ENCODE measurements around the gene MRPS6. TPM values are rescaled to one million over a fixed set of nuclear protein-coding genes. Genes with fewer than 3 reads are reported as not detected.

Gene MRPS6
- total and polyA plus RNA-seq, 10 of the 15 experiments (the other 5 are each of a cell fraction or from before 2014, with no cell fraction given) = 32.5 to 232 (median 90.3) TPM

Other genes with a start within 250 kb of the MRPS6 start
- 251 and 274 TPM in 2 replicates for gene ATP5PO, start 157.8 kb upstream of the MRPS6 start, total RNA-seq (2014; rRNA removed)
- 274 and 284 TPM in 2 replicates for gene ATP5PO, start 157.8 kb upstream of the MRPS6 start, total RNA-seq (2014; rRNA removed; fragmentation: Illumina TruSeq; extraction: Trizol)
- gene ATP5PO, start 157.8 kb upstream of the MRPS6 start, total RNA-seq (2021) = 264 and 294 TPM in 2 replicates
- 489 and 621 TPM in 2 replicates for gene ATP5PO, start 157.8 kb upstream of the MRPS6 start, polyA plus RNA-seq (2011; rRNA removed)
- 451 and 464 TPM in 2 replicates for gene ATP5PO, start 157.8 kb upstream of the MRPS6 start, polyA plus RNA-seq (2014; fragmentation: Illumina TruSeq; extraction: Trizol)
- 1,000 to 10,000 TPM; 1,461 to 1,656 TPM for gene ATP5PO, start 157.8 kb upstream of the MRPS6 start, polyA plus RNA-seq (2014; fragmentation: Nextera tagmentation; extraction: Ambion mirVana)
- 299 and 374 TPM in 2 replicates for gene ATP5PO, start 157.8 kb upstream of the MRPS6 start, polyA plus RNA-seq (2014; rRNA removed)
- 100 to 1,000 TPM; 610 to 625 TPM for gene ATP5PO, start 157.8 kb upstream of the MRPS6 start, polyA plus RNA-seq (2016; fragmentation: Nextera tagmentation; extraction: Ambion mirVana)
- gene SLC5A3, start within 50 bp of the MRPS6 start, total RNA-seq (2014; rRNA removed) = 17.5 and 22.0 TPM in 2 replicates
- 21.4 and 25.7 TPM in 2 replicates for gene SLC5A3, start within 50 bp of the MRPS6 start, total RNA-seq (2014; rRNA removed; fragmentation: Illumina TruSeq; extraction: Trizol)
- 20.6 and 20.9 TPM in 2 replicates for gene SLC5A3, start within 50 bp of the MRPS6 start, total RNA-seq (2021)
- 19.7 and 34.3 TPM in 2 replicates for gene SLC5A3, start within 50 bp of the MRPS6 start, polyA plus RNA-seq (2011; rRNA removed)
- 14.7 and 18.7 TPM in 2 replicates for gene SLC5A3, start within 50 bp of the MRPS6 start, polyA plus RNA-seq (2014; fragmentation: Illumina TruSeq; extraction: Trizol)
- gene SLC5A3, start within 50 bp of the MRPS6 start, polyA plus RNA-seq (2014; fragmentation: Nextera tagmentation; extraction: Ambion mirVana) = 1 to 10 TPM; 3.3 to 4.7 TPM
- gene SLC5A3, start within 50 bp of the MRPS6 start, polyA plus RNA-seq (2014; rRNA removed) = 7.8 and 9.2 TPM in 2 replicates
- gene SLC5A3, start within 50 bp of the MRPS6 start, polyA plus RNA-seq (2016; fragmentation: Nextera tagmentation; extraction: Ambion mirVana) = 1 to 10 TPM; 6.9 to 8.1 TPM

Data from GM12878 (cell line).